B cell (primary cell): ENCODE measurements around the gene RHOG. TPM values are rescaled to one million over a fixed set of nuclear protein-coding genes. Genes with fewer than 3 reads are reported as not detected.

ENCODE experiments used
- ATAC-seq: fragments of 200-7000 bp; cut with Tn5 transposase; one replicate; pipeline ENCODE4 v1.10.0; 2021; ENCODE audit warnings: low read depth, mild to moderate bottlenecking, moderate number of reproducible peaks, moderate library complexity
- CTCF ChIA-PET: fragments of 350-600 bp; sonication (Branson Sonifier 250); formaldehyde crosslinking; loops from one replicate; lab custom pipeline; 2021; ENCODE audit warnings: antibody characterized with exemption, inconsistent platforms; lab: Charles Lee
- POLR2A ChIA-PET: fragments of 350-600 bp; sonication (Branson Sonifier 250); formaldehyde crosslinking; loops from one replicate; lab custom pipeline; 2021; ENCODE audit warnings: antibody characterized with exemption; lab: Charles Lee
- DNase-seq: peaks from one replicate; pipeline ENCODE4 v3.0.0; 2013
- H2AFZ ChIP-seq: 2 replicates; pipeline ENCODE4 v1.6.1; 2012; ENCODE audit warnings: mild to moderate bottlenecking, low read depth, low read length; ENCODE audit not compliant: insufficient read depth, poor library complexity, severe bottlenecking
- H3K27ac ChIP-seq, 2 donors: 1 replicate in 1 of 2; 2 replicates in 1 of 2; pipeline ENCODE4 v1.5.1; 2012 to 2013; ENCODE audit warnings: low read length in 2 of 2, mild to moderate bottlenecking in 2 of 2, moderate library complexity in 1 of 2
- H3K27me3 ChIP-seq, 4 experiments: fragments of 200-600 bp in 1 of 4; sonication (generic) in 1 of 4; replicated peaks in 1 of 4; 1 replicate in 2 of 4; 2 replicates in 2 of 4; pipeline versions ENCODE4 v1.6.1 to v1.7.0; 2013 to 2016; ENCODE audit warnings: low read length in 3 of 4, mild to moderate bottlenecking in 2 of 4, mixed read lengths in 1 of 4, moderate library complexity in 1 of 4; ENCODE audit not compliant: insufficient read depth in 4 of 4, control insufficient read depth in 3 of 4; ENCODE audit errors: control extremely low read depth in 1 of 4
- H3K36me3 ChIP-seq, 2 experiments: replicated peaks in 1 of 2; 1 replicate in 1 of 2; 2 replicates in 1 of 2; pipeline versions ENCODE4 v1.6.1 to v1.7.1; 2013; ENCODE audit warnings: low read length in 1 of 2; ENCODE audit not compliant: insufficient read depth in 2 of 2, control insufficient read depth in 1 of 2; ENCODE audit errors: control extremely low read depth in 1 of 2, extremely low read depth in 1 of 2
- H3K4me1 ChIP-seq, 2 donors: fragments of 200-600 bp in 1 of 2; sonication (generic) in 1 of 2; 1 replicate in 1 of 2; 2 replicates in 1 of 2; pipeline versions ENCODE4 v1.5.1 to v1.6.1; 2013 to 2017; ENCODE audit warnings: low read length in 2 of 2; ENCODE audit not compliant: control insufficient read depth in 2 of 2, insufficient read depth in 2 of 2
- H3K4me2 ChIP-seq: replicated peaks from 2 replicates; pipeline ENCODE3; 2012; ENCODE audit warnings: mild to moderate bottlenecking, low read depth, low read length; ENCODE audit not compliant: poor library complexity, severe bottlenecking
- H3K4me3 ChIP-seq, 5 experiments: fragments of 200-600 bp in 1 of 5; sonication (generic) in 1 of 5; 1 replicate in 3 of 5; 2 replicates in 2 of 5; pipeline versions ENCODE4 v1.5.1 to v1.7.0; 2011 to 2016; ENCODE audit warnings: low read length in 4 of 5, mild to moderate bottlenecking in 4 of 5, low read depth in 2 of 5, control low read depth in 1 of 5, moderate library complexity in 1 of 5; ENCODE audit not compliant: insufficient read depth in 1 of 5; ENCODE audit errors: control extremely low read depth in 1 of 5, extremely low read depth in 1 of 5
- H3K79me2 ChIP-seq: fragments of 200-600 bp; sonication (generic); one replicate; pipeline ENCODE4 v1.6.0; 2016; ENCODE audit warnings: low read length; ENCODE audit not compliant: control insufficient read depth, insufficient read depth
- H3K9ac ChIP-seq: fragments of 200-600 bp; sonication (generic); 2 replicates; pipeline ENCODE4 v1.6.1; 2017; ENCODE audit warnings: mild to moderate bottlenecking, low read length, moderate library complexity
- H3K9me3 ChIP-seq, 3 donors: one replicate each; pipeline versions ENCODE4 v1.6.1 to v1.7.1; 2013; ENCODE audit warnings: low read length in 2 of 3; ENCODE audit not compliant: control insufficient read depth in 2 of 3, insufficient read depth in 1 of 3; ENCODE audit errors: control extremely low read depth in 1 of 3
- H4K20me1 ChIP-seq: 2 replicates; pipeline ENCODE4 v1.6.0; 2012; ENCODE audit warnings: mild to moderate bottlenecking, low read length; ENCODE audit not compliant: insufficient read depth, control insufficient read depth, poor library complexity, severe bottlenecking
- H3K27ac Mint-ChIP-seq: one replicate; pipeline ENCODE4 v1.8.0; 2021; ENCODE audit warnings: mixed read lengths
- H3K27me3 Mint-ChIP-seq: one replicate; pipeline ENCODE4 v1.8.0; 2021; ENCODE audit warnings: mixed read lengths
- H3K4me1 Mint-ChIP-seq: one replicate; pipeline ENCODE4 v1.8.0; 2021; ENCODE audit warnings: mixed read lengths
- H3K4me3 Mint-ChIP-seq: one replicate; pipeline ENCODE4 v1.8.0; 2021; ENCODE audit warnings: mixed read lengths
- H3K9me3 Mint-ChIP-seq: one replicate; pipeline ENCODE4 v1.8.0; 2022; ENCODE audit warnings: mixed read lengths; ENCODE audit not compliant: insufficient read depth
- EZH2 ChIP-seq: IDR thresholded peaks from 2 replicates; pipeline ENCODE4 v1.6.1; 2012; ENCODE audit warnings: borderline replicate concordance, low read depth, mild to moderate bottlenecking, moderate library complexity, low read length; ENCODE audit not compliant: insufficient read depth, poor library complexity, severe bottlenecking
- WGBS: methylation state at CpG from one replicate; pipeline ENCODE4 v1.1.5; 2013; ENCODE audit warnings: missing lambda C conversion rate; ENCODE audit not compliant: insufficient coverage; 5-methylcytosine and 5-hydroxymethylcytosine counted together
- intact Hi-C: fragments of 100-400 bp; cut with micrococcal nuclease; formaldehyde crosslinking; loops from one replicate; pipeline ENCODE4 v1.10.0; 2022
- polyA plus RNA-seq: library from polyadenylated mRNA; depleted of rRNA; stranded (reverse); fragments of >200 nt; gene quantifications from 2 replicates; pipeline ENCODE4 v1.2.3, GENCODE V29; 2012
- total RNA-seq, 2 donors: library from RNA; stranded (reverse); fragments of 120-200 nt in 1 of 2; gene quantifications; 1 replicate in 1 of 2; 2 replicates in 1 of 2; pipeline versions ENCODE4 v1.2.3 to v1.2.4, GENCODE V29; 2013 to 2022
- TF ChIP-seq, protein P1 (sequence below): fragments of 200-600 bp; IDR thresholded peaks from one replicate; pipeline ENCODE4 v1.8.0; 2022; ENCODE audit warnings: antibody characterized with exemption, mild to moderate bottlenecking

RHOG gene
- total and polyA plus RNA-seq, 2 donors (not counting 1 experiment from before 2014, with no cell fraction given): 102 to 141 TPM

DNA sequence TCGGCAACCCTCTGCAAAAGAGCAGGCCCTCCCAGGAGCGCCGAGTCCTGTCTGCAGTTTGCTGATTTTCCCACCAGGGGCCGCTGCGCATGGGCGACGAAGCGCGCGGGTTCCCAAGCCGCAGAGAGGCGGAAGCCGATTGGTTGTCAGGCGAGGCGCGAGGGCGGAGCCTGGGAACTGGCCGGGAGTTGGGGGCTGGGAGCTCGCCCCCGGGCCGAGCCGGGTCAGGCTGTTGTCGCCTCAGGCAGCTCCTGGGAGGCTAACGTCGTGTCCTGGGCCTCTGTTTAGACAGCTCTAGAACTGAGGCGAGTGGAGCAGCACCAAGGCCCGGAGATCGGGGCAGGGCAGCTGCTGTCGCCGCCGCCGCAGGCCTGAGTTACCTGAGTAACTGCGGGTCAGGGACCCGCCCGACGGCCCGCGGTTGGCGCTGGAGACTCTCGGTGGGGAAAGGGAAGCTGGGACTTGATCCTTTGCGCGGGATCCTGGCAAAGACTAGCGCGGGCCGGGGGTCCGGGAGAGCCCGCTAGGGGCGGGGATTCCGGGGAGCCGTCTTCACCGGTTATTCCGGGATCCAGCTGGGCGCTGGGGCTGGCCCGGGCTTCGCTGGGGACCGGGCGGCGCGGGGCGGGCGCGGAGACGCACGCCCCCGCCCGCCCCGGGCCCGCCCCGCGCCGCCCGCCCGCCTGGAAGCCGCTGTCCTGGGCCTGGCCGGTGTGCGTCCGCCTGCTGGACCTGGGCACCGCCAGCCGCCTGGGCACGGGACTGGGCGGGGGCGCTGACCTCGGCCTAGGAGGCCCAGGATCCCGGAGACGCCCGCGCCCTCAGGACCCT lies 14.4 kb upstream of the RHOG start, which contains the start of gene STIM1:
Gene STIM1 (plus strand): TSS at position 688 of the 831 bp plus-strand sequence. CDS start 607 bp downstream, outside the sequence.
- H3K9ac ChIP-seq: peak within 1 kb of the TSS; percentile 89
- peaks cover 63% of the 10 kb centered on the region for H3K79me2 ChIP-seq
- peak within 1 kb of the TSS; percentile 90 for H2AFZ ChIP-seq
- intact Hi-C loops: loop anchor here (1.0 to 5.0 kb wide), 7 partner anchors 14 to 478 kb away; partner anchors contain the start of genes NUP98 and ZNF195
- peak within 1 kb of the TSS; percentile 78 to 93 (median 91) for H3K4me3 ChIP-seq
- H3K4me2 ChIP-seq: peak within 1 kb of the TSS; percentile 87
- Mint-ChIP-seq H3K27me3 (no peaks in the 10 kb centered on the region), H3K4me1 (peaks cover 61% of the 10 kb centered on the region), H3K9me3 (no peaks in the 10 kb centered on the region), H3K4me3 (peak within 1 kb of the TSS; percentile 98), H3K27ac (peak within 1 kb of the TSS; percentile 99)
- peaks cover 0 to 1% of the 10 kb centered on the region in 2 experiments for H3K36me3 ChIP-seq
- peak within 1 kb of the TSS; percentile 98 to 99 for H3K27ac ChIP-seq
- TF ChIP-seq EZH2: no peak
- TF ChIP-seq, protein P1, sequence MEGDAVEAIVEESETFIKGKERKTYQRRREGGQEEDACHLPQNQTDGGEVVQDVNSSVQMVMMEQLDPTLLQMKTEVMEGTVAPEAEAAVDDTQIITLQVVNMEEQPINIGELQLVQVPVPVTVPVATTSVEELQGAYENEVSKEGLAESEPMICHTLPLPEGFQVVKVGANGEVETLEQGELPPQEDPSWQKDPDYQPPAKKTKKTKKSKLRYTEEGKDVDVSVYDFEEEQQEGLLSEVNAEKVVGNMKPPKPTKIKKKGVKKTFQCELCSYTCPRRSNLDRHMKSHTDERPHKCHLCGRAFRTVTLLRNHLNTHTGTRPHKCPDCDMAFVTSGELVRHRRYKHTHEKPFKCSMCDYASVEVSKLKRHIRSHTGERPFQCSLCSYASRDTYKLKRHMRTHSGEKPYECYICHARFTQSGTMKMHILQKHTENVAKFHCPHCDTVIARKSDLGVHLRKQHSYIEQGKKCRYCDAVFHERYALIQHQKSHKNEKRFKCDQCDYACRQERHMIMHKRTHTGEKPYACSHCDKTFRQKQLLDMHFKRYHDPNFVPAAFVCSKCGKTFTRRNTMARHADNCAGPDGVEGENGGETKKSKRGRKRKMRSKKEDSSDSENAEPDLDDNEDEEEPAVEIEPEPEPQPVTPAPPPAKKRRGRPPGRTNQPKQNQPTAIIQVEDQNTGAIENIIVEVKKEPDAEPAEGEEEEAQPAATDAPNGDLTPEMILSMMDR: peak; percentile 90
- ATAC-seq (peak; percentile 74), DNase-seq (peak; percentile 97)
- no peaks in the 10 kb centered on the region for H3K9me3 ChIP-seq
- H3K27me3 ChIP-seq: no peaks in the 10 kb centered on the region
- ChIA-PET CTCF (interaction anchor here (0.6 to 36.8 kb wide), 49 partner anchors 10 to 250 kb away, joined by 3 to 819 read pairs (median 7); partner anchors contain the start of genes NUP98, PGAP2, RHOG and STIM1), POLR2A (interaction anchor here (0.7 to 3.5 kb wide), 27 partner anchors 10 to 218 kb away, joined by 3 to 69 read pairs (median 5); partner anchors contain the start of gene RHOG)
- H4K20me1 ChIP-seq: peaks cover 39% of the 10 kb centered on the region
- peaks cover 61 to 63% of the 10 kb centered on the region in 2 donors for H3K4me1 ChIP-seq
- WGBS: under 1% methylated on average over 86 of the region's 87 CpGs
